GM10248 (cell line): Measurements from ENCODE around the gene MFNG.
A peak's percentile ranks its signal among the peaks of the same experiment; 100 is the strongest.

ENCODE experiments used
- CTCF ChIA-PET: fragments of 300-600 bp; sonication (Branson Sonifier 250); formaldehyde crosslinking; extraction: SDS; loops from one replicate; lab custom pipeline; 2021; ENCODE audit warnings: antibody characterized with exemption; lab: Yijun Ruan, JAX
- POLR2A ChIA-PET: fragments of 350-650 bp; sonication (Branson Sonifier 250); formaldehyde crosslinking; extraction: SDS; loops from one replicate; lab custom pipeline; 2020; ENCODE audit warnings: antibody characterized with exemption; lab: Yijun Ruan, JAX
- DNase-seq: peaks from one replicate; pipeline ENCODE4 v3.0.0; 2012; ENCODE audit errors: extremely low spot score
- CTCF ChIP-seq: IDR thresholded peaks from 2 replicates; pipeline ENCODE4 v1.5.1; 2012; ENCODE audit warnings: mild to moderate bottlenecking, low read depth; ENCODE audit errors: extremely low read depth, missing control alignments, control extremely low read depth

MFNG gene

GRCh38 chr22:37479196-37479595 is 7.0 kb downstream of the MFNG start:
- ChIA-PET CTCF (interaction anchor here (1.2 to 1.4 kb wide), 2 partner anchors 10 to 13 kb away, joined by 3 read pairs; no protein-coding TSS in a partner anchor), POLR2A (no interaction called here)
- DNase-seq: no peak
- TF ChIP-seq CTCF: no peak

GRCh38 chr22:37476389-37477329 is 9.5 kb downstream of the MFNG start:
- no peak for DNase-seq
- ChIA-PET CTCF (interaction anchor here (1.0 kb wide), 1 partner anchor 161 kb away, joined by 3 read pairs; no protein-coding TSS in a partner anchor), POLR2A (no interaction called here)
- TF ChIP-seq CTCF: no peak

- no peak for DNase-seq
- POLR2A ChIA-PET: no interaction called here
- CTCF ChIA-PET: interaction anchor here (1.3 kb wide), 1 partner anchor 214 kb away, joined by 3 read pairs; no protein-coding TSS in a partner anchor
- no peak for TF ChIP-seq CTCF
These were observed 11.6 kb downstream of the MFNG start for GRCh38 chr22:37474447-37475090.

DNA sequence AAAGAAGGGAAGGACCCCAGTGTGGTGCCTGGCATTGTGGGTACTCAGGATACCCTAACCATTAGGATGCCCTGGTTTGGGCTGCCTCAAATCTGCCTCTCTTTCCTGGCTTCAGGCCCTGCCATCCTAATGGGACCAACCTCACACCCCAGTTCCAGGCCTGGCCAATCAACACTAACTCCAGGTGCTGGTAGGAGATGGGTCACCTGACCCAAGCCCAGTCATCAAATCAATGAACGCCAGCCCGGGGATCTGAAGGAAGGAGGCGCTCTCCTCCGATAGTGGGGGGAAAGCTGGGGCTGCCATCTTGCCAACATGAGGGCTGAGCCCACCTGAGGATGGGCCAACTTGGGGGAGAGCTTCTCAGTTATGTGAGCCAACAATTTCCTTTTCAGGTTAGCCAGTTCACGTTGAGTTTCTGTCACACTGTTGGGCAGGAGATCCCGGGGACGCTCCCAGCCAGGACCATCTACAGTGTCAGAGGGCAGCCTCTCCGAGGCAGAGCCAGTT is 12.7 kb downstream of the MFNG start:
- no peak for TF ChIP-seq CTCF
- DNase-seq: no peak
- ChIA-PET CTCF (interaction anchor here (1.1 to 2.6 kb wide), 12 partner anchors 9 to 274 kb away, joined by 3 to 22 read pairs (median 8); partner anchors contain the start of genes LGALS2 and MFNG), POLR2A (no interaction called here)

DNA sequence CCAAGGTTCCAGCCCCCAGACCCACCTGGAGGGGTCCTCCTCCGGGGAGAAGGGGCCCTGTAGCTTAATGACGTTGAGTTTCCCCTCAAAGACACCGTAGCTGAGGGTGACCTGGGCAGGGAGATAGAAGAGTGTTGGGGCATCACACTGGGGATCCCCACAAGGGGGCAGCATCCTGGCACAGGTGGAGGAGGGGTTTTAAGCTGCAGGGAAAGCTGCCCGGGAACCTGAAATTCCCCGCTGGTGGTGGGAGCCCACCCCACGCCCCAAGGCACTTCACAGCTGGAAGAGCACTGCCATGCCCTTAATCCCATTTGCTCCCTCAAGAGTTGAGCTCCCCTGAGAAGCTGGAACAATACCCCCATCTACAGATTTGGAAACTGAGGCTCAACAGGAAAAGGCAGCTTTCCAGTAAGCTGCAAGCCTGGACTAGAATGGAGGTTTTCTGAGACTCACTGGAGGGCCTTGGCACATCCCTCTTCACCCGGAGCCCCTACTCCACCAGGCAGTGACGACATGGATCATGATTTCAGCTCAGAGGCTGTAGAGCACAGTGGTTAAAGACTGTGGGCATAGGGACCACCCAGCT is 13.7 kb downstream of the MFNG start:
- peak; percentile 55 for DNase-seq
- ChIA-PET POLR2A (no interaction called here), CTCF (interaction anchor here (0.7 to 2.6 kb wide), 28 partner anchors 8 to 273 kb away, joined by 3 to 22 read pairs (median 4); partner anchors contain the start of genes LGALS2 and MFNG)
- TF ChIP-seq CTCF: peak; percentile 38
